ENCODE measurements around the gene WIPF3.

WIPF3 gene

GRCh38 chr7:29839302-29839701 is 33.0 kb downstream of the WIPF3 start:
- H3K9me3 Mint-ChIP-seq, result no peaks in the 10 kb centered on the region
- peaks cover 6% of the 10 kb centered on the region for H3K4me1 Mint-ChIP-seq
- H3K36me3 Mint-ChIP-seq (ENCODE audit: low read depth), result no peaks in the 10 kb centered on the region
- H3K27ac Mint-ChIP-seq, result no peak overlapping the region
- DNase-seq, result no peak
- H3K27me3 Mint-ChIP-seq (ENCODE audit: low read depth, poor library complexity), result peaks cover 6% of the 10 kb centered on the region
- no peak overlapping the region for H3K4me3 Mint-ChIP-seq
- TF ChIP-seq CTCF (IDR thresholded peaks at IDR 0.05), result no peak

DNA sequence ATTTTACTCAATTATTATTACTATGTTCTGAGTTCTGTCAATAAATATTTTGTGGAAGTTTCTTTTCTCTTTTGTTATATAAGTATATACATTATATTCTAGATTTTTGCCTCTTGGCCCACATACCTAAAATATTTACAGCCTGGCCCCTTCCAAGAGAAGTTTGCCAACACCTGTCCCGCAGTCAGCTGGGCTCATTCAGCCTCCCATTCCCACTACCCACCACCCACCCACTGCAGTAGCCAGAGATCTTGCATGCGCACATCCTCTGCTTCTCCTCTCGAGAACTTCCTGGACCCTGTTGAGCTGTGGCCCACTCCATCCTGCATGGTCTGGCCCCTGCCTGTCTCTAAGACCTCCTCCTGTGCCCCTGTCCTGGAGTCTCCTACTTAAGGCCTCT is 33.6 kb downstream of the WIPF3 start:
- Mint-ChIP-seq H3K27me3 (ENCODE audit: low read depth, poor library complexity) (peaks cover 6% of the 10 kb centered on the region), H3K27ac (no peak overlapping the region), H3K4me3 (no peak overlapping the region), H3K36me3 (ENCODE audit: low read depth) (no peaks in the 10 kb centered on the region), H3K9me3 (no peaks in the 10 kb centered on the region), H3K4me1 (peaks cover 6% of the 10 kb centered on the region)
- no peak for DNase-seq
- no peak for TF ChIP-seq CTCF (IDR thresholded peaks at IDR 0.05)

- H3K27ac Mint-ChIP-seq, result no peak overlapping the region
- no peak for DNase-seq
- peaks cover 6% of the 10 kb centered on the region for H3K27me3 Mint-ChIP-seq (ENCODE audit: low read depth, poor library complexity)
- H3K9me3 Mint-ChIP-seq, result no peaks in the 10 kb centered on the region
- H3K36me3 Mint-ChIP-seq (ENCODE audit: low read depth), result no peaks in the 10 kb centered on the region
- H3K4me1 Mint-ChIP-seq, result peaks cover 6% of the 10 kb centered on the region
- no peak overlapping the region for H3K4me3 Mint-ChIP-seq
- no peak for TF ChIP-seq CTCF (IDR thresholded peaks at IDR 0.05)
Measured at GRCh38 chr7:29840701-29841100, 34.4 kb downstream of the WIPF3 start.

- Mint-ChIP-seq H3K27ac (no peak overlapping the region), H3K9me3 (no peaks in the 10 kb centered on the region), H3K4me1 (peaks cover 6% of the 10 kb centered on the region), H3K4me3 (no peak overlapping the region), H3K36me3 (ENCODE audit: low read depth) (no peaks in the 10 kb centered on the region), H3K27me3 (ENCODE audit: low read depth, poor library complexity) (peaks cover 3% of the 10 kb centered on the region)
- no peak for DNase-seq
- no peak for TF ChIP-seq CTCF (IDR thresholded peaks at IDR 0.05)
Measured at GRCh38 chr7:29841926-29842701, 35.8 kb downstream of the WIPF3 start.

- TF ChIP-seq CTCF (IDR thresholded peaks at IDR 0.05), result no peak
- Mint-ChIP-seq H3K27ac (no peak overlapping the region), H3K27me3 (ENCODE audit: low read depth, poor library complexity) (peaks cover 3% of the 10 kb centered on the region), H3K9me3 (no peaks in the 10 kb centered on the region), H3K4me3 (no peak overlapping the region), H3K36me3 (ENCODE audit: low read depth) (no peaks in the 10 kb centered on the region), H3K4me1 (peaks cover 6% of the 10 kb centered on the region)
- DNase-seq, result no peak
Measured at GRCh38 chr7:29843093-29843492, 36.8 kb downstream of the WIPF3 start.

DNA sequence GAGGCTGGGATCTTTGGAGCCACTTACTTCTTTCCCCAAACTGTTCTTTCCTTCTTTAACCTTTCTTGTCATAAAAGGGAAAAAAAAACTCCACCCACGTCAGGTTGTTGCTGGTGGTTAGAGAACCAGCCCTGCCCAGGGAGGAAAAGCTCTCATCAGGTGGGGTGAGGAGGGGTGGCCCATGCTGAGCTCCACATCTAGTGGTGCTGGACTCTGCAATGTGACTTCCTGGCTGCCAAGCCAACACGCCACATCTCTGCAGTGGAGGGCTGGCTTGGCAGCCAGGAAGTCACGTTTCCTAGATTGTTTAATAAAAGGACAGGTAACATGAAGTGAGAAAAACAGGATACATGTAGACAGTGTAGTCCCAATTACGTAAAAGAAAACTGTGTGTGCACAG is 37.4 kb downstream of the WIPF3 start:
- Mint-ChIP-seq H3K4me1 (peaks cover 6% of the 10 kb centered on the region), H3K36me3 (ENCODE audit: low read depth) (no peaks in the 10 kb centered on the region), H3K27me3 (ENCODE audit: low read depth, poor library complexity) (peaks cover 3% of the 10 kb centered on the region), H3K9me3 (no peaks in the 10 kb centered on the region), H3K4me3 (no peak overlapping the region), H3K27ac (no peak overlapping the region)
- DNase-seq, result no peak
- TF ChIP-seq CTCF (IDR thresholded peaks at IDR 0.05), result no peak
